Measurements from ENCODE around the gene MRM2. TPM values are rescaled to one million over a fixed set of nuclear protein-coding genes. Genes with fewer than 3 reads are reported as not detected.
A peak's percentile ranks its signal among the peaks of the same experiment; 100 is the strongest.

The MRM2 gene
- polyA plus RNA-seq, 3 donors: 37.9 to 39.6 (median 39.0) TPM

DNA sequence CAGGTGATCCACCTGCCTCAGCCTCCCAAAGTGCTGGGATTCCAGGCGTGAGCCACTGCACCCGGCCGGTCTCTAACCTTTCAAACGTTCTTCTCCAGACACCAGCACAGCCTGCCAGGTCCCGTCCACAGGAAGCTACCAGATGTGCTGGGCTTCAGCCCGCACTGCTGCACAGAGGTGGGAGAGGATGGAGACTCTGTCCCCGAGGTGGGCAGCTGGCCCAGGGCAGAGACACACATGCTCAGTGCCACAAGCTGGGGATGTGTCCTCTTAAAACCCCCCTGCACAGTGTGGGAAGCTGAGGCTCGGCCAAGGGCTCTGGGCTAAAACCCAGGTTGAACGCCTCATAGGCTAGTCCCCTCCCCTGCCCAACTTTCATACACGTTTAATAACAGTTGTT, 9.4 kb upstream of the MRM2 start:
- no peak for DNase-seq

DNA sequence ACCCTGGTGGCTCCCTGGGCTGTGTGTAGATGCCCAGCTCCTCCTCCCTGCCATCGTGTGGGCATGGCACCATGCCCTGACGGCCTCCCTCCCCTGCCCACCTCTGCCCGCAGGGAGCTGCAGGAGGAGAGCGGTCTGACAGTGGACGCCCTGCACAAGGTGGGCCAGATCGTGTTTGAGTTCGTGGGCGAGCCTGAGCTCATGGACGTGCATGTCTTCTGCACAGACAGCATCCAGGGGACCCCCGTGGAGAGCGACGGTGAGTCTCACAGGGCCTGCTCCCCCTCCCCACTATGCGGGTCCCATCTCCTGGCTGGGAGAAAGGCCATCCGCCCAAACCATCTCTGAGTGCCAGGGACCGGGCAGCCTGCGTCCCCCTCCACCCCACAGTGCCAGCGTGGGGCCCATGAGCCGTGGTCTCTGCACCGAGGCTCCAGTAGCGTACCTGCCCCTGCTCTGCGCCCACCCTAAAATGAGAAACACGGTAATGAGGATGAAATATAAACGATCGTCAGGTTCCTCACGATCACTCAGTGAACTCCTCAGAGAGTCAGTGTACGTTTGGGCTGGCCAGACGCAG, 7.8 kb upstream of the MRM2 start:
- DNase-seq: no peak

DNA sequence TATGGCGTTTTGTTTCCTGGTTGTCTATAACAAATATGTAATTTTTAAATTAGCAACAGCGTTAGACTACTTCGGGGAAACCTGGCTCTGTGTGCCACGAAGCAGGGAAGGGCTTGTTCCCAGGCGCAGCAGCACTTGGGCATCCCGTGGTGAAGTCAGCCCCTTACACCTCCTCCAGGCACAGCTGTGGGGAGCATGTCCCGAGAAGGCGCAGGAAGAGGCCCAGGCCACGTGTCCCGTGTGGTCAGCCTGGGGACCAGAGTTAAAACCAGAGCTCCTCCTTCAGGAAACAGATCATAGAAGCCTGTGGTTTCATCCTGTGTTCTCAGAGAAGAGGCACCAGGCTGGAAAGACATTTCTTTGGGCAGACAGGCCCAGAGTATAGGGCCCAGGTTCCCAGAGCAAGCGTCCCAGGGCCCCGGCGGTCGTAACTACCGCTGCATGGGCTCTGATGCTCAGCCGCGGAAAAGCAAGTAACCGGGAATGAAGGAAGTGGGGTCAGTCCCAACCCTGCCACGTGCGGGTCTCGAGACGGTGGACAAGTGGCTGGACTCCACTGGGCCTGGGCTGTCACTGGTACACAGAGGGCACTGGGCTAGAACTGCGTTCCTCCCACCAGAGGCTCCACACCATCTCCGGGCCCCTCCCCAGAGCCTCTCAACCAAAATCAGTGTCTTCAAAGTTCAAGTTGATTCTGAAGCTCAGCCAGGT, 7.1 kb upstream of the MRM2 start:
- DNase-seq: no peak

DNA sequence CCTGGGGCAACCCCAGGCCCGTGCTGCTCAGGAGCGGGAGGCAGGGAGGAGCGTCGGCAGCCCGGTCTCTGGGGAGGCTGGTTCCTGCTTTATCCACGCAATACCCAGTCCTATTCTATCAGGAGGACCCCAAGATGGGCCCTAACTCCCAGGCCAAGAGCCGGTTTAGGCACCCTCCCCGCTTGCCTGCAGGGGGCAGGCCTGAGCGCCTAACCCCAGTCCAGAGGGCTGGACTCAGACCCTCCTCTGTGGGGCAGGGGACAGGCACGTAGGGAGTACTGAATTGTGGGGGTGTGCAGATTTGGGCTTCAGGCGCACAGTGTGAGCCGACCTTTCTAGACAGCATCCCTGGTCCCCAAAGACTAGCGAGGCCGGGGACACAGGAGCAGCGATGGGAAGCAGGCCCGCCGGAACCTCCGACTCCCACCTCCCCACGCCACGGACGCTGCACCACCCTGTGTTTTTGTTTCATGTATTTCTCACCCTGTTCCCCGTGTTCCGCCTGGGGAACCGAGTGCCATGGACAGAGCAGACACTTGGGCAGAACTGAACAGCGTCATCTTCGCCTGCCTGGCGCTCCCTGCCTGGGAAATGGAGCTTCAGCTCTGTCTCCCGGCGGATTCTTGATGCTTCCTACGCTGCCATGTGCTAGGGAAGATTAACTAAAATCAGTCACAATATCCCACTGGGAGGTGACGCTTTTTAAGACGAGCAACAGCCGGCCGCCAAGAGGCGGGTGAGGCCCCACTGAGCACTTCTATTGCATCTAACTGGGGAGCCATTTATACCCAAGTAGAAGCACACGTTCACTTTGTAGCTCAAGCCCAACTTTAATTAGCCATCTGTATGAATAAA, 5.4 kb upstream of the MRM2 start:
- no peak for DNase-seq

DNA sequence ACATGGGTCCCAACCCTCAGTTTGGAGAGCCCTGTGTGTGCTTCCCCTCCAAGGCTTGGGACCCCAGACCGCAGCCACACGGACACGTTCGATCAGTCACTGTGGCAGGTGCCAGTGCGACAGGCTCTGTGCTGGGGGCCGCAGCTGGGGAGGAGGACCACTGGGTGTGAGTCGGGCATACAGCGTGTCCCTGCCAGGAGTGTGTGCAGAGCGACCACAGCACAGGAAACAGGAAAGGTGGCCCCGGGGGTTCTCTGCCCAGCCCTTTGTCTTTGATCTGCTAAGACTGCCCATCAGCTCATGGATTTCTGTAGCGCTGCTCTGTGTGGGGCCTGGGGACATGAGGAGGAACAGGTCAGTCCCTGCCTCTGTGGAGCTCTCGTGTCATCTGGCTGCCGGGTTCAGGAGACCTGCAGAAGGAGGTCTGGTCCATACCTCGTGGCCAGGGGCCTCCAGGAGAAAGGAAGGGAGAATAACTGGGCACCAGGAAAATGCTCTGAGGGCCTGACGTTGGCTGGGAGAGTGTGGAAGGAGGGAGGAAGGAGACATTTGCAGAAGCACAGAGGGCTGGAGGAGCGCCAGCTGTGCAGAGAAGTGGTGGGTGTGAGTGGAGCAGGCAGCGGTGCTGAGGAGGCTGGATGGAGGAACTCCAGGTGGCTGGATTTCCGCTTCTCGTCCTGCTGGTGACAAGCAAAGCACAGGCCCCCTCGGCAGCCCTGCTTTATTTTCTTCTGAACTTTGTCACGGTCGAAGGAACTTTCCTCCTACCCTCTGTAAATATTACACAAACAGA, 4.1 kb upstream of the MRM2 start:
- no peak for DNase-seq

DNA sequence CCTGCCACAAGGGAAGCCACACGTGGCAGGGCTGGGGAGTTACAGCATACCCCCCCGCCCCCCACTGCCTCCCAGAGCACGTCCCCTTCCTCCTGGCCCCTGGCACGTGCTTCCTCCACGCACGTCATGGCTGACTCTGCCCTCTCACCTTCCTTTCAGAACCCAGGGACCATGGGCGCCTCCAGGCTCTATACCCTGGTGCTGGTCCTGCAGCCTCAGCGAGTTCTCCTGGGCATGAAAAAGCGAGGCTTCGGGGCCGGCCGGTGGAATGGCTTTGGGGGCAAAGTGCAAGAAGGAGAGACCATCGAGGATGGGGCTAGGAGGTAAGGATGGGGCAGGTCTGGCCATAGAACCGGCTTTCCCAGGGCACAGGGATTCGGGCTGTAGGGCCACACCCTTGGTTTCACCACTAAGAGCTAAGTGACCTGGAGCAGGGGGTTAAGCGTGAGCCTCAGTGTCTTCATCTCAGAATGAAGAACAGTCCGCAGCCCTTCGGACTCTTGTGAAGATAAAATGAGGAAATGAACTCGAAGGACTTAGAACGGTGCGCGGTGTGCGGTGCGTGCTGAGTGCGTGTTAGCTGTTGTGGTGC, 2.5 kb upstream of the MRM2 start:
- no peak for DNase-seq

DNA sequence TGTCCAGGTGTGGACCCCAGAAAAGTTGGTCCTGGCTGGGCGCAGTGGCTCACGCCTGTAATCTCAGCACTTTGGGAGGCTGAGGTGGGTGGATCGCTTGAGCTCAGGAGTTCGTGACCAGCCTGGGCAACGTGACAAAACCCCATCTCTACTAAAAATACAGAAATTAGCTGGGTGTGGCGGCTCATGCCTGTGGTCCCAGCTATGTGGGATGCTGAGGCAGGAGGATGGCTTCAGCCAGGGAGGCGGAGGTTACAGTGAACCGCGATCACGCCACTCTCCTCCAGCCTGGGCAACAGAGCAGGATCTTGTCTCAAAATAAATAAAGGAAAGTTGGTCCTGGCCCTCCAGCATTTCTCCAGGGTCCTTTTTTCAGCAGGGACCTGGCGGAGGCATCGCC, 1.5 kb upstream of the MRM2 start:
- DNase-seq: no peak

DNA sequence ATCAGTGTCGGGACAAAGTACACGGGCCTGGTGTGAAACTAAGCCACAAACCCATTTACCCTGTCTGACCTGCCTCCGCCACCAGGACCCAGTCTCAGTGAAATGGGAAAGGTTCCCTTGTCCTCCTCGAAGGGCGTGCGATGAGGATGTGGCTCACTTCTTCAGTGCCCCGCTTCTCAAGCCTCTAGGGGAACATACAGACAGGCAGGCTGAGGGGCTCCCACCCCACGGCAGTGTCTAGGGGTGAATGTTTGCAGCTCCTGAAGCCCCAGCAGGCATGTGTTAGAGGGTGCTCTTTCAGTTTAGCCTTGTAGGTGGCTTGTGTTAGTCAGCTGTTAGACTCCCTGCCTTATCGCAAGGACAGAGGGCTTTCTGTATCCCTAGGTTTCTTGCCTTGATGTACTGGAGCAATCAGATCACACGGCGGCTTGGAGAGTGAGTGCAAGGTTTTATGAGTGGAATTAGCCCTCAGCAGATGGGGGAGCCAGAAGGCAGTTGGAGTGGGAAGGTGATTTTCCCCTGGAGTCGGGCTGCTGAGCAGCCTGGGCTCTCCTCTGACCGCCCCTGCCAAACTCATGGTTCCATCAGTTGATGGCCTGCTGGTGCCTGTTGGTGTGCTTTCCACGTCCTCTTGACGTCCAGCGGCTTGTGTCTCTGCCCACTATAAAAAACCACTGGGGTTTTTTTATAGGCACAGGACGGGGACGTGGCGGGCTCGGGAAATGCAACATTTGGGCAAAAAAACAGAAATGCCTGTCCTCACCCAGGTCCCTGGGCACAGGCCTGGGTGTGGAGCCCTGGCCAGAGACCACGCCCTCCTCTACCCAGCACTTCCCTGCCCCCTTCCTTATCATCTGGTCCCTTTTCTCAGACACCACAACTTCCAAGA, 780 bp upstream of the MRM2 start:
- DNase-seq: no peak

DNA sequence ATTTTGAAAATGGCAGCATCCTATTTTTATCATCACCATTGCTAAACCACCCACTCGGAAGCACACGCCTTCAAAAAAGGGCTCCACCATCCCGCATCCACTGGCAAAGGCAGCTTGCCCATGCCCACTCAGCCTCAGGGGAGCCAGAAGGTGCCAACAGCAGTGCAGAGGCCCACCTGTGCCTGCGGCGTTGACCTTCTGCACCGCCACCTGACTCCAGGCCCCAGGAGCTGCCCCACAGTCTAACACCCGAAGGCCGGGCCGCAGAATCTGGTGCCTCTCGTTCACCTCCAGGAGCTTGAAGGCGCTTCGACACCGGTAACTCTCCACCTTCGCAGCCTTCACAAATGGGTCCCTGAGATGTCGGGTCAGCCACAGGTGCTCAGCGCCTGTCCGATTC, 2.8 kb downstream of the MRM2 start:
- no peak for DNase-seq

DNA sequence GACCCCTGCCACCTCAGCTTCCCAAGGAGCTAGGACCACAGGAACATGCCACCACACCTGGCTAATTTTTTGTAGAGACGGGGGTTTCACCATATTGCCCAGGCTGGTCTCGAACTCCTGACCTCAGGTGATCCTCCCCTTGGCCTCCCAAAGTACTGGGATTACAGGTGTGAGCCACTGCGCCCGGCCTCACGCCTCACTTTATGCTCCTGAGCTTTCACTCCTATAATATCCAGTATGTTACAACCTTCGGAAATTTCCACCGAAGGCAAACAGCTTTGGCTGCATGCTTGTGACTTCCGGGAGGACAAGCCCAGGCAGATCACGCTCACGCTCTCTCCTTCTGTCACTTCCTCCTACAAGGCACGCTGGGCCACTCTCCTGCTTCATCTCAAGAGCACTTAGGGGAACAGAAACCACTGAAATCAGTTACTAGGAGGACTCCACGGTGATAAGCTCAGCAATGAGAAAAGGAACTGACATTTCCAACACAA, 4.8 kb downstream of the MRM2 start:
- no peak for DNase-seq

DNA sequence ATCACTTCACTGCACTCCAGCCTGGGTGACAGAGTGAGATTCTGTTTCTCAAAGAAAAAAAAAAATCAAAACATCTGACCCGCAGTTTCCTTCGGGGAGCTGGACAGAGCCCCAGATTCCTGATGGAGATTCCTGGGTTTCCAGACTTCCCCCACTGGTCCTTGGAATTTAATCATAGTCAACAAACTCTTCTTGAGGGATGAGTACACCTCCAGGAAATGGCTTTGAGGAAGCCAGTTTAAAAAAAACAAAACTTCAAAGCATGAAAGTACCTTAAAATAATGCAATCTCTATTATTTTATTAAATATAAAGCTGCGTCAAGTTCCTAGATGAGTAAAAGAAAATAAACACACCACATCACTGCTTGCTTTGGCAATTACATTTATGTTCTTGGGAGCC, 8.1 kb downstream of the MRM2 start:
- no peak for DNase-seq

DNA sequence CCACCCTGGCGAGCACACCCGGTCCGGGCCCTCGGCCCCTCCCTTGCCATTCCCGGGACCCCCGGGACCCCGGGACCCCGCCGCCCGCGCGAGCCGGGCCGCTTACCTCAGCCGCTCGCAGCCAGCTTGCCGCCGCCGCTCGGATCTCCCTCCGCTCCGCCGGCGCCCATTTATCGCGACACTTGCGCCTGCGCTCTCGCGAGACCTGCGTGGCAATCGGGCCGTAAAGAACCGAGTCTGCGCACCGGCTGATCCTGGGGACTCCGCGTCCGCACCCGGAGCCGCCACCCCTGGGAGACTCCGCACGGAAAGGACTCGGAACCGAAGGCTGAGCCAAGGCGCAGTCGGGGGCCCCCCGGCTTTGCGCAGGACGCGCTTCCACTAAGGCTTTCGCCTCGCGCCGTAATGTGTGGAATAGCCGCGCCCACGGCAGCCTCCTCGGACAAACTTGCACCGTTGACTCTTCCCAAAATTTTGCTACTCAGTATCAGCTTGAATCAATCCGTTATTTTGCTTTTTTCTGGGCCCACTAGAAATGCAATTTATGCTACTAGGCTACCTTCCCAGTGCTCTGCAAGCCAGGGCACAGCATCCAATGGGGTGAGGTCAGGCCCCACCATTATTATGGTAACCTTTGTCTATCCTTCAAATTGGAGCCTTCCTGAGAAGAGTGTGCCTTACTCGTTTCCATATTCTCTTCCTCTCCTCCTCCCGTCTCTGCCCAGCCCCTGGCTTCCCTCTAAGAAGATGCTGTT, 9.1 kb downstream of the MRM2 start, which contains the start of gene MAD1L1:
MAD1L1 (minus strand) TSS at position 180 of the 755 bp plus-strand sequence. CDS start 2,812 bp downstream, outside the sequence.
- DNase-seq: peak; percentile 88

DNA sequence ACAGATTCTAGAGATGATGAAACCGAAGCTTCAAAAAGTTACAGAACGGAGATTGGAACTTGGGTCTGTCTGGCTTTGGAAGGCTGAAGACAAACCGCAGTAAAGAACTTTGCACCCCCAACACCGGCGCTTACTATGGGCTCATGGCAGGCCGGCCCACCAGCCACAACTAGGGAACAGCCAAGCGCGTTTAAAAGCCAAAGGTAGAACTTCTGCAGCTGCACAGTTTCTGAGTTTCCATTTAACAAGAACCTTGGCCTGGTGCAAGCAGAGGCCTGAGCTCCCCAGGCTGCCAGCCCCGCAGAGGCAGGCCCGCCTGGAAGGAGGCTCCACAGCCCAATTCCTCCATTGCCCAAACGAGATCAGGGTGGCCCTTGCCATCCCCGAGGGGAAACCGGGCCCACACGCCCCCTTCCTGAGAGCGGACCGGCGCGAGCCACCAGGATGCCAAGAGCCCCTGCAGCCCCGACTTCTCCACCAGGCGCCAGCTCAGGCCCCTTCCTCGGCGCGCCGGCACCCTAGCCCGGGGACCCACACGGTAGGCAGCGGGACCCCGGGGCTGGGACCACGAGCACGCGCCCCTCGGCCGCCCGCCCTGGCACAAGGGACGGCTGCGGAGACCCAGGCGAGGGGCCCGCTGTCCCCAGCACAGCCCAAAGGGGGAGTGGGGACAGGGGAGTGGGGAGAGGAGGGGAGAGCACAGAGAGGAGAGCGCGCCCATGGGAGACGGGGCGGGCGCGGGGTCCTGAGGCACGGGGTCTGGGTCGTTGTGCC, 9.8 kb downstream of the MRM2 start:
- DNase-seq: no peak

DNA sequence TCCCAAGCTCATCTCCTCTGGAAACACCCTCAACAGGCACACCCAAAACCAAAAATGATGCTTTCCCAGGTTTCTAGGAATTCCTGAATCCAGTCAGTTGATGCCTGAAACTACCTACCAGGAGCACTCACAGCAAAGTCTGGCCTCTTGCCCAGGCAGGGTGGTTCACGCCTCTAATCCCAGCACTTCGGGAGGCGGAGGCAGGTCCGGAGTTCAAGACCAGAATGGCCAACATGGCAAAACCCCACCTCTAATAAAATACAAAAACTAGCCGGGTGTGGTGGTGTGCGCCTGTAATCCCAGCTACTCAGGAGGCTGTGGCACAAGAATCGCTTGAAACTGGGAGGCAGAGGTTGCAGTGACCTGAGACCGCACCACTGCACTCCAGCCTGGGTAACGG, 11.1 kb downstream of the MRM2 start:
- DNase-seq: no peak

DNA sequence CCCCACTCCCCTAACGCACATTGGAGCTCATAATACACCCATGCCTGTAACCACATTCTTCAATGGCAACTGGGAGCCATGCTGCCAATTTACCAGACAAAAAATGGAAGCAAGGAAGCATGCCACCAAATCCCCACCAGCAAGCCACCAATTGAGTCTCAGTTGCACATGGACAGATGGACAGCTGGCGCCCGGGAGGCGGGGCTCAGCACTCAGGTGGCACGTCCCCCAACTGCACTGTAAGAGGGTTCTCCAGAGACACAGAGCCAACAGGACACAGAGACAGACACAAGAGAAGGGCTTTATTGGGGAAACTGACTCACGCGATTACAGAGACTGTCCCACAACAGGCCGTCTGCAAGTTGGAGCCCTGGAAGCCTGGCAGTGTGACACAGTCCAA, 11.8 kb downstream of the MRM2 start:
- no peak for DNase-seq

DNA sequence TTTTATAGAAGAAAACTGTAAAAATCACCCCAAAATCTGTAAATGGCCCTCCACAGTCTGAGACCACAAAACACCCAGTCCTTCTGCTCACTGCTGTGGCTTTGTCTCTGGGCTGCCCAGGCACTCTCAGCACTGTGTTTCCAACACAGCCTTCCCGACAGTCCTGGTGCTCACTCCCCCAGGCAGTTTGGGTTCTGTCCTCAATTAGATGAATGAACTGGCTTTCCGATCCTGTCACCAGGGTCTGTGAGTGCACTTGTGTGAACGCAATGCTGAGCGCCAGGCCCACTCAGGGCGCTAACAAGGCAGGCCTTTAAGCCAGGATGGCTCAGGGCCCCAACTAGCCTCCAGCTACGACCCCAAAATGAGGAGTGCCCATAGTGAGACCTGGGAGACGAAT, 12.5 kb downstream of the MRM2 start:
- DNase-seq: no peak

DNA sequence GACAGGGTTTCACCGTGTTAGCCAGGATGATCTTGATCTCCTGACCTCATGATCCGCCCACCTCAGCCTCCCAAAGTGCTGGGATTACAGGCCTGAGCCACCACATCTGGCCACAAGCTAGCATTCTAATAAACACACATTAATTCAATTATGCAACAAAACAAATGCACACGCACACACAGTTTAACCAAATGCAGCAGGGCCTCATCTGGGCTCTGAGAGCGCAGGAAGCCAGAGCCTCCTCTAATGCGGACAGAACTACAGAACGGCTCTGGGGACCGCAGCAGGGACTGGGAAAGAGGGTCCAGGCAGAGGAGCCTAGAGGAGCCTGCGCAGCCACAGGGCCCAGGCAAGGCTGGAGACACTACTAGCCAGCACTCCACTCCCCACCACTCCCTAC, 13.1 kb downstream of the MRM2 start:
- no peak for DNase-seq

DNA sequence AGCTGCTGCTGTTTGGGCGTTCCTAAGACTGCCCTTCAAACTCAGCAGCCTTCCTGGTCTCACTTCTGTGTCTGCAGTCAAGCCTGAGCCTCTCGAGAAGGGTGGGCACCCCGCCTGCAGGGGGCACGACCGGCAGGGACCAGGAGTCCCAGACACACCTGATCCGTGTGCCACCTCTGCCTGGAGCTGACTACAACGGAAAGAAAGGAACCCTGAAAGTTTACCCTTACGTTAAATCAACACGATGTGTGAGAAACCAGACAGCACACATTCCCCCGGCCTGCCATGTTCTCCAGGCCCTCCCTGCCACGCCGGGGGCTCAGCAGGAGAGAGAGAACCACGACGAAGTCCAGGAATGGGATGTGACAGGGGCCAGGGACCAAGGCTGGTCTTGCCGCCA, 14.3 kb downstream of the MRM2 start:
- no peak for DNase-seq

DNA sequence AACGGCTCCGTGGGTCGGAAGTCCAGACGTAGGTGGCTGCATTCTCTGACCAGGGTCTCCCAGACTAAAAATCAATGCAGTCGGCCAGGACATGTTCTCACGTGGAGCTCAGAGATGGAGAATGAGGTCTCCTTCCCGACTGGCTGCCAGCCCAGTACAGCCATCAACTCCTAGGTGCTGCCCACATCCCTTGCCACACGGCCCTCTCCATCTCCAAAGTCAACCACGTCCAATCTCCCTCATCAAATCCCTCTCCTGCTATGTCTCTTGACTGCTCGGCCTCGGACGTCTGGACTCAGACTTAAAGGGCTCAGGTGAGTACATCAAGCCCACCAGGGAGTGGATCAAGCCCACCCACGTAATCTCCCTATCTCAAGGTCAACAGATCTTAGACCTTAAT, 16.2 kb downstream of the MRM2 start:
- DNase-seq: no peak

All from renal pelvis (tissue), 4 donors.